PC-3 (cell line): ENCODE data around the gene TSPAN13. TPM values are rescaled to one million over a fixed set of nuclear protein-coding genes. Genes with fewer than 3 reads are reported as not detected.

Experiments
- ATAC-seq: fragments of 200-7000 bp; cut with Tn5 transposase; 2 replicates; pipeline ENCODE4 v1.9.1; 2020; ENCODE audit warnings: mild to moderate bottlenecking, moderate library complexity
- BruUV-seq: library from RNA; stranded (reverse); fragments of 400-500 nt; replicated peaks from 2 replicates; lab custom pipeline; 2021; lab: Mats Ljungman, UMichigan
- CTCF ChIA-PET: fragments of 300-600 bp; sonication (Branson Sonifier 250); formaldehyde crosslinking; loops from one replicate; lab custom pipeline; 2022; ENCODE audit warnings: antibody characterized with exemption; lab: Charles Lee
- POLR2A ChIA-PET: fragments of 300-600 bp; sonication (Branson Sonifier 250); formaldehyde crosslinking; loops from one replicate; lab custom pipeline; 2022; ENCODE audit warnings: antibody characterized with exemption; ENCODE audit not compliant: unreplicated experiment; lab: Charles Lee
- DNase-seq: peaks from one replicate; pipeline ENCODE4 v3.0.0-alpha.2; 2015
- H2AFZ ChIP-seq: fragments of 300-600 bp; sonication (generic); 2 replicates; pipeline ENCODE4 v1.6.0; 2016; ENCODE audit warnings: antibody characterized with exemption, low read length
- H3F3A ChIP-seq: fragments of 300-600 bp; sonication (generic); one replicate; pipeline ENCODE4 v1.6.0; 2017; ENCODE audit warnings: antibody characterized with exemption, low read length, control low read depth, mild to moderate bottlenecking; ENCODE audit not compliant: unreplicated experiment
- H3K27ac ChIP-seq: fragments of 300-600 bp; sonication (generic); 2 replicates; pipeline ENCODE4 v1.5.1; 2016; ENCODE audit warnings: mild to moderate bottlenecking, low read length
- H3K27me3 ChIP-seq: fragments of 300-600 bp; sonication (generic); 2 replicates; pipeline ENCODE4 v1.6.1; 2016; ENCODE audit warnings: low read length, mixed read lengths
- H3K36me3 ChIP-seq: fragments of 300-600 bp; sonication (generic); 2 replicates; pipeline ENCODE4 v1.6.1; 2016; ENCODE audit warnings: low read depth, mixed run types, low read length, mixed read lengths
- H3K4me1 ChIP-seq: fragments of 300-600 bp; sonication (generic); 2 replicates; pipeline ENCODE4 v1.5.1; 2016; ENCODE audit warnings: low read length; ENCODE audit not compliant: insufficient read depth
- H3K4me2 ChIP-seq: fragments of 300-600 bp; sonication (generic); 2 replicates; pipeline ENCODE4 v1.6.0; 2016; ENCODE audit warnings: low read length
- H3K4me3 ChIP-seq: fragments of 300-600 bp; sonication (generic); 2 replicates; pipeline ENCODE4 v1.5.1; 2016; ENCODE audit warnings: mild to moderate bottlenecking, low read length, mixed read lengths
- H3K79me2 ChIP-seq: fragments of 300-600 bp; sonication (generic); 2 replicates; pipeline ENCODE4 v1.6.1; 2017; ENCODE audit warnings: low read length, mixed read lengths
- H3K9ac ChIP-seq: fragments of 300-600 bp; sonication (generic); 2 replicates; pipeline ENCODE4 v1.6.0; 2016; ENCODE audit warnings: mild to moderate bottlenecking, low read length
- H3K9me2 ChIP-seq: fragments of 300-600 bp; sonication (generic); replicated peaks from 2 replicates; pipeline ENCODE4 v1.6.1; 2016; ENCODE audit warnings: mixed run types, low read length, mixed read lengths
- H3K9me3 ChIP-seq: fragments of 300-600 bp; sonication (generic); 2 replicates; pipeline ENCODE4 v1.6.1; 2016; ENCODE audit warnings: low read length, mixed read lengths
- H4K20me1 ChIP-seq: fragments of 300-600 bp; sonication (generic); 2 replicates; pipeline ENCODE4 v1.6.1; 2016; ENCODE audit warnings: low read length, mixed read lengths
- CTCF ChIP-seq: fragments of 300-600 bp; sonication (generic); conservative IDR thresholded peaks from 2 replicates; pipeline ENCODE4 v1.5.1; 2017; ENCODE audit warnings: antibody characterized with exemption, low read depth, mild to moderate bottlenecking, low read length
- EZH2 ChIP-seq: fragments of 300-600 bp; sonication (generic); IDR thresholded peaks from one replicate; pipeline ENCODE4 v1.6.1; 2017; ENCODE audit warnings: antibody characterized with exemption, mild to moderate bottlenecking, low read length; ENCODE audit not compliant: unreplicated experiment
- EZH2phosphoT487 ChIP-seq: fragments of 300-600 bp; sonication (generic); IDR thresholded peaks from 2 replicates; pipeline ENCODE4 v1.6.1; 2018; ENCODE audit warnings: mild to moderate bottlenecking, antibody characterized with exemption, low read length, borderline replicate concordance
- intact Hi-C: fragments of 100-400 bp; cut with micrococcal nuclease; formaldehyde crosslinking; loops from 2 replicates; pipeline ENCODE4 v1.9.0; 2023
- total RNA-seq: library from RNA; depleted of rRNA; stranded (reverse); fragments of >200 nt; gene quantifications from 2 replicates; pipeline ENCODE4 v1.2.3, GENCODE V29; 2014

The TSPAN13 gene
- total RNA-seq, 1 experiment from 2014 or later, result 34.9 TPM

- intact Hi-C loops, result loop anchor here (5.0 kb wide), 1 partner anchor 54 kb away; no protein-coding TSS in a partner anchor
- ATAC-seq (peak; percentile 33), DNase-seq (peak; percentile 62)
- Histone ChIP-seq H3K4me3 (no peak overlapping the region), H3K9ac (no peak overlapping the region), H2AFZ (no peak overlapping the region), H3K9me2 (no peaks in the 10 kb centered on the region), H3K79me2 (no peaks in the 10 kb centered on the region), H3F3A (no peaks in the 10 kb centered on the region), H4K20me1 (no peaks in the 10 kb centered on the region), H3K4me2 (no peak overlapping the region), H3K27me3 (no peaks in the 10 kb centered on the region), H3K27ac (peak overlapping the region; percentile 45), H3K4me1 (peaks cover 28% of the 10 kb centered on the region), H3K36me3 (peaks cover 2% of the 10 kb centered on the region; the same call in 1 of the 2 replicates), H3K9me3 (no peaks in the 10 kb centered on the region)
- ChIA-PET CTCF (interaction anchor here (1.0 kb wide), 1 partner anchor 10 kb away, joined by 4 read pairs; no protein-coding TSS in a partner anchor), POLR2A (no interaction called here)
- no TSS peak for BruUV-seq
- TF ChIP-seq EZH2 (no peak), CTCF (no peak), EZH2phosphoT487 (no peak)
Observed at GRCh38 chr7:16712916-16713315, 40.6 kb upstream of the TSPAN13 start.

GRCh38 chr7:16715928-16716327, 37.6 kb upstream of the TSPAN13 start:
- H3K79me2 ChIP-seq, result no peaks in the 10 kb centered on the region
- no TSS peak for BruUV-seq
- H3K9ac ChIP-seq, result no peak overlapping the region
- intact Hi-C loops, result no loop called here
- H4K20me1 ChIP-seq, result no peaks in the 10 kb centered on the region
- ATAC-seq (no peak), DNase-seq (no peak)
- no peaks in the 10 kb centered on the region for H3K9me2 ChIP-seq
- no peaks in the 10 kb centered on the region for H3K36me3 ChIP-seq
- ChIA-PET POLR2A (no interaction called here), CTCF (no interaction called here)
- H3F3A ChIP-seq, result no peaks in the 10 kb centered on the region
- no peak for TF ChIP-seq EZH2phosphoT487
- no peak for TF ChIP-seq EZH2
- no peak for TF ChIP-seq CTCF
- no peak overlapping the region for H3K4me2 ChIP-seq
- no peak overlapping the region for H3K27ac ChIP-seq
- no peaks in the 10 kb centered on the region for H3K27me3 ChIP-seq
- no peak overlapping the region for H3K4me3 ChIP-seq
- H3K9me3 ChIP-seq, result no peaks in the 10 kb centered on the region
- no peak overlapping the region for H2AFZ ChIP-seq
- H3K4me1 ChIP-seq, result peaks cover 20% of the 10 kb centered on the region

- ChIA-PET CTCF (no interaction called here), POLR2A (interaction anchor here (0.6 kb wide), 1 partner anchor 37 kb away, joined by 3 read pairs; no protein-coding TSS in a partner anchor)
- no peak overlapping the region for H3K4me2 ChIP-seq
- no peaks in the 10 kb centered on the region for H4K20me1 ChIP-seq
- H3K9me3 ChIP-seq, result no peaks in the 10 kb centered on the region
- H3K27ac ChIP-seq, result no peak overlapping the region
- TF ChIP-seq CTCF (no peak), EZH2phosphoT487 (no peak)
- no peak overlapping the region for H3K9ac ChIP-seq
- intact Hi-C loops, result no loop called here
- no peaks in the 10 kb centered on the region for H3F3A ChIP-seq
- no peaks in the 10 kb centered on the region for H3K9me2 ChIP-seq
- no peak overlapping the region for H3K4me3 ChIP-seq
- peaks cover 1% of the 10 kb centered on the region; the same call in 1 of the 2 replicates for H3K4me1 ChIP-seq
- DNase-seq (no peak), ATAC-seq (no peak)
- no TSS peak for BruUV-seq
- H2AFZ ChIP-seq, result no peak overlapping the region
- H3K79me2 ChIP-seq, result no peaks in the 10 kb centered on the region
- H3K27me3 ChIP-seq, result no peaks in the 10 kb centered on the region
- H3K36me3 ChIP-seq, result no peaks in the 10 kb centered on the region
Observed at GRCh38 chr7:16718111-16718656, 35.4 kb upstream of the TSPAN13 start.
